Esophagus squamous epithelium (tissue), 5 donors: ENCODE measurements around the gene LRRC28. TPM values are rescaled to one million over a fixed set of nuclear protein-coding genes. Genes with fewer than 3 reads are reported as not detected.

Source experiments
- DNase-seq: peaks from one replicate; lab custom pipeline; 2025; lab: John Stamatoyannopoulos, UW
- H3K27ac ChIP-seq, 4 donors: fragments of 200-600 bp; sonication (generic); one replicate each; pipeline ENCODE4 v1.5.1; 2016 to 2019; ENCODE audit warnings: mild to moderate bottlenecking in 1 of 4
- H3K27me3 ChIP-seq, 4 donors: fragments of 200-600 bp; sonication (generic); 1 replicate in 3 of 4; 2 replicates in 1 of 4; pipeline versions ENCODE4 v1.5.1 to v1.6.0; 2017 to 2021; ENCODE audit warnings: antibody characterized with exemption in 1 of 4
- H3K36me3 ChIP-seq, 3 donors: fragments of 200-600 bp; sonication (generic); one replicate each; pipeline ENCODE4 v1.5.1; 2016 to 2019
- H3K4me1 ChIP-seq, 3 donors: fragments of 200-600 bp; sonication (generic); one replicate each; pipeline ENCODE4 v1.5.1; 2017 to 2019
- H3K4me3 ChIP-seq, 4 donors: fragments of 200-600 bp; sonication (generic); 1 replicate in 3 of 4; 2 replicates in 1 of 4; pipeline ENCODE4 v1.5.1; 2016 to 2019; ENCODE audit warnings: mild to moderate bottlenecking in 2 of 4, moderate library complexity in 1 of 4
- H3K9me3 ChIP-seq, 3 donors: fragments of 200-600 bp; sonication (generic); one replicate each; pipeline ENCODE4 v1.5.1; 2016 to 2019
- POLR2A ChIP-seq, 4 donors: fragments of 450-650 bp; IDR thresholded peaks; one replicate each; pipeline ENCODE4 v1.6.1; 2017; ENCODE audit warnings: antibody characterized with exemption in 4 of 4, mild to moderate bottlenecking in 4 of 4, moderate library complexity in 3 of 4
- WGBS, 2 donors: methylation state at CpG; one replicate each; pipeline ENCODE4 v1.1.5; 2018; 5-methylcytosine and 5-hydroxymethylcytosine counted together
- intact Hi-C: fragments of 100-400 bp; cut with DNase I; formaldehyde crosslinking; loops from one replicate; pipeline ENCODE4 v1.15.0; 2022
- total RNA-seq, 4 donors: library from RNA; depleted of rRNA; stranded (reverse); fragments of >200 nt; gene quantifications; one replicate each; pipeline ENCODE4 v1.1.0, GENCODE V29; 2016
- TF ChIP-seq, protein P1 (sequence below), 6 experiments: fragments of 450-650 bp in 4 of 6; fragments of 200-600 bp in 2 of 6; sonication (generic) in 2 of 6; IDR thresholded peaks; one replicate each; pipeline ENCODE4 v1.5.1; 2016 to 2019; ENCODE audit warnings: antibody characterized with exemption in 6 of 6, mild to moderate bottlenecking in 4 of 6, moderate library complexity in 4 of 6
- donor health status: DM: yes; HTN: yes; CAD: no.

Gene LRRC28
- total RNA-seq, 4 donors from 2014 or later, result 31.7 to 41.7 (median 34.6) TPM

DNA sequence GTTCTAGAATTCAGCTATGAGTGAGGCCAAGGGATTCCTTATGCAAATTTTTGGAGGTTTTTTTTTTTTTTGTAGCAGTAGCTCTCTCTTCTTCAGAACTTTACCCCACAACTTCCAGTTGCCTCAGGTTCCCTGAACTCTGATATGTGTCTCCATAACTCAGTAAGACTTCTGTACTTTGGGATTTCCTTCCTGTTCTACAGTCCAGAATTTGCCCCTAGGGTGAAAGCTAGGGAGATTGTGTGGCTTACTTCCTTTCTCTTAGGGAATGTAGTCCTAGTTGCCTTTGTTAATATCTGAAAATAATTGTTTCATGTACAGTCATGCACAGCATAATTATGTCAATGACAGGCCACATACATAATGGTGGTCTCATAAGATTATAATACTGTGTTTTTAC, 30.8 kb downstream of the LRRC28 start:
- Histone ChIP-seq H3K4me3 (no peak overlapping the region), H3K27ac (no peak overlapping the region), H3K4me1 (peaks cover 0 to 16% (median 7%) of the 10 kb centered on the region in 3 donors), H3K9me3 (no peaks in the 10 kb centered on the region), H3K36me3 (peaks cover 0 to 5% (median 0%) of the 10 kb centered on the region in 3 donors), H3K27me3 (no peaks in the 10 kb centered on the region)
- DNase-seq, result no peak
- TF ChIP-seq, protein P1, sequence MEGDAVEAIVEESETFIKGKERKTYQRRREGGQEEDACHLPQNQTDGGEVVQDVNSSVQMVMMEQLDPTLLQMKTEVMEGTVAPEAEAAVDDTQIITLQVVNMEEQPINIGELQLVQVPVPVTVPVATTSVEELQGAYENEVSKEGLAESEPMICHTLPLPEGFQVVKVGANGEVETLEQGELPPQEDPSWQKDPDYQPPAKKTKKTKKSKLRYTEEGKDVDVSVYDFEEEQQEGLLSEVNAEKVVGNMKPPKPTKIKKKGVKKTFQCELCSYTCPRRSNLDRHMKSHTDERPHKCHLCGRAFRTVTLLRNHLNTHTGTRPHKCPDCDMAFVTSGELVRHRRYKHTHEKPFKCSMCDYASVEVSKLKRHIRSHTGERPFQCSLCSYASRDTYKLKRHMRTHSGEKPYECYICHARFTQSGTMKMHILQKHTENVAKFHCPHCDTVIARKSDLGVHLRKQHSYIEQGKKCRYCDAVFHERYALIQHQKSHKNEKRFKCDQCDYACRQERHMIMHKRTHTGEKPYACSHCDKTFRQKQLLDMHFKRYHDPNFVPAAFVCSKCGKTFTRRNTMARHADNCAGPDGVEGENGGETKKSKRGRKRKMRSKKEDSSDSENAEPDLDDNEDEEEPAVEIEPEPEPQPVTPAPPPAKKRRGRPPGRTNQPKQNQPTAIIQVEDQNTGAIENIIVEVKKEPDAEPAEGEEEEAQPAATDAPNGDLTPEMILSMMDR (IDR thresholded peaks at IDR 0.05), result no peak
- TF ChIP-seq POLR2A (IDR thresholded peaks at IDR 0.05), result no peak
- intact Hi-C loops, result loop anchor here (10.0 kb wide), 1 partner anchor 423 kb away; no protein-coding TSS in a partner anchor

DNA sequence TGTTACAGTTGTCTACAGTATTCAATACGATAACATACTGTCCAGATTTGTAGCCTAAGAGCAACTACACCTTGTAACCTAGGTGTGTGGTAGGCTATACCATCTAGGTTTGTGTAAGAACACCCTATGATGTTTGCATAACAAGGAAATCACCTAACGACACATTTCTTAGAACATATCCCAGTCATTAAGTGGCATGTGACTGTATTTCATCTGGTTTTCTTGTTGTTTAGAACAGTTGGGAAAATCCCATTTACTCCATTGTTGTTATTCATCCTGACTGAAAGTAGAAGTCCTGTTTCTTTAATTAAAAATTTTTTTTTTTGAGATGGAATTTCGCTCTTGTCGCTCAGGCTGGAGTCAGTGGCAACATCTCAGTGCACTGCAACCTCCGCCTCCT, 31.3 kb downstream of the LRRC28 start:
- DNase-seq, result no peak
- Histone ChIP-seq H3K27me3 (no peaks in the 10 kb centered on the region), H3K9me3 (no peaks in the 10 kb centered on the region), H3K36me3 (peaks cover 0 to 5% (median 0%) of the 10 kb centered on the region in 3 donors), H3K4me1 (peaks cover 0 to 16% (median 7%) of the 10 kb centered on the region in 3 donors), H3K27ac (no peak overlapping the region), H3K4me3 (no peak overlapping the region)
- TF ChIP-seq, protein P1 (IDR thresholded peaks at IDR 0.05), result no peak
- no peak for TF ChIP-seq POLR2A (IDR thresholded peaks at IDR 0.05)
- intact Hi-C loops, result loop anchor here (10.0 kb wide), 1 partner anchor 422 kb away; no protein-coding TSS in a partner anchor
- 79 to 85% methylated on average over 5 of the region's 5 CpGs for WGBS, 2 donors

DNA sequence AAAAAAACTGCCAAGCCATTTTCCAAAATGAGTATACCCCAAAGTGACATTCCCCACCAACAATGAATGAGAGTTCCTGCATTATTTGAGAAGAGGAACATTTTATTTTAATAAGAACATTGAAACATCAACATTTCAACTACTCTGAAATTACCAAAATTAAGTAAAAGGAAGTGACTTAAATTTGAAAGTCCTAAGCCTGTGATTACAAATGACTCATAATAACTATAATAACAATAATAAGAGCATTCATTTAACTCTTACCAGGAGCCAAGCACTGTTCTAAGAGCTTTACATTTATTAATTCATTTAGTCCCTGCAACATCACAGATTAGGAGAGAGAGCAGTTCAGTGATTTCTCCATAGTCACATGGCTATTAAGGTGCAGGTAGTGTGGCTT, 32.4 kb downstream of the LRRC28 start:
- Histone ChIP-seq H3K27ac (no peak overlapping the region), H3K4me1 (peaks cover 0 to 16% (median 7%) of the 10 kb centered on the region in 3 donors), H3K36me3 (peaks cover 0 to 6% (median 0%) of the 10 kb centered on the region in 3 donors), H3K27me3 (no peaks in the 10 kb centered on the region), H3K9me3 (no peaks in the 10 kb centered on the region), H3K4me3 (no peak overlapping the region)
- intact Hi-C loops, result loop anchor here (10.0 kb wide), 1 partner anchor 421 kb away; no protein-coding TSS in a partner anchor
- DNase-seq, result no peak
- TF ChIP-seq, protein P1 (IDR thresholded peaks at IDR 0.05), result no peak
- TF ChIP-seq POLR2A (IDR thresholded peaks at IDR 0.05), result no peak

DNA sequence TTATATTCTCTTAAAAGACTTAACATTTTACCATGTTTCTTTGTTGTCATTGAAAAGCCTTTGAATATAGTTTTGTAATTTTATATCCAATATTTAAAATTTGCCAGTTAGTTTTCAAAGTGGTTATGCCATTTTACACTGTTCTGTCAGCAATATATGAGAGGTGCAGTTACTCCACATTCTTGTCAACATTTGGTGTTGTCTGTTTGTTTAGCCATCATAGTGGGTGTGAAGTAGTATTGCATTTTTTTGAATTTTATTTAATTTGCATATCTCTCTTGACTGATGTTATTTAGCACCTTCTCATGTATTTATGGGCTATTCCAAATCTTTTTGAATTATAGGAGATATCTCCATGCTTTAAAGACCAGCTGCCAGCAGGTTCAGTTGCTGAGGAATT, 40.4 kb downstream of the LRRC28 start:
- no peak for DNase-seq
- no peaks in the 10 kb centered on the region for H3K9me3 ChIP-seq
- intact Hi-C loops, result no loop called here
- peaks cover 0 to 39% (median 0%) of the 10 kb centered on the region in 3 donors for H3K36me3 ChIP-seq
- peaks cover 0 to 1% (median 0%) of the 10 kb centered on the region in 3 donors for H3K4me1 ChIP-seq
- no peak overlapping the region for H3K4me3 ChIP-seq
- H3K27me3 ChIP-seq, result no peaks in the 10 kb centered on the region
- H3K27ac ChIP-seq, result no peak overlapping the region
- TF ChIP-seq, protein P1 (IDR thresholded peaks at IDR 0.05), result no peak
- no peak for TF ChIP-seq POLR2A (IDR thresholded peaks at IDR 0.05)

DNA sequence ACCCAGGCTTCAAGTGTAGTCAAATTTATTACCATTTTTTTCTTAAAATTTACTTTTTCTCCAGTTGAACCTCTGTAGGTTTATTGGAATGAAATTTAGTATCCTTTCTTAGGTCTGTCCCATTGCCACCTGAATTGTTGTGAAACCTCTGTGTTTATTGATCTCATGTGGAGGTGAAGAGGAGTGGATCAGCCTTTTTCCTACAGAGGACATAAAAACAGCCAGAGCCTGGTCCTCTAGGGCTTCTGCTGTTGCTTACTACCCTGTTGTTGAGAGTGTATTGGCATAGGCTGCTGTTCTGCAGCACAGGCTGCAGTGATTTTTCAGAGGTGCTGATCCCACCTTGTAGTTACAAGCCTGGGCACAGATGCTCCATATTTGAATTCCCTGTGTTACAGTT, 44.6 kb downstream of the LRRC28 start:
- H3K9me3 ChIP-seq, result no peaks in the 10 kb centered on the region
- no peak overlapping the region for H3K4me3 ChIP-seq
- TF ChIP-seq, protein P1 (IDR thresholded peaks at IDR 0.05), result no peak
- TF ChIP-seq POLR2A (IDR thresholded peaks at IDR 0.05), result no peak
- no peak for DNase-seq
- H3K27me3 ChIP-seq, result no peaks in the 10 kb centered on the region
- peak overlapping the region in 1 of 4 donors; percentile 14 for H3K27ac ChIP-seq
- peaks cover 0 to 24% (median 0%) of the 10 kb centered on the region in 3 donors for H3K36me3 ChIP-seq
- peaks cover 0 to 14% (median 4%) of the 10 kb centered on the region in 3 donors for H3K4me1 ChIP-seq
- intact Hi-C loops, result no loop called here
